GM12878 (cell line): ENCODE measurements around the gene KLHDC9.

ENCODE experiments used
- CTCF ChIP-seq, 3 experiments: IDR thresholded peaks in 2 of 3; conservative IDR thresholded peaks in 1 of 3; 2 replicates each; pipeline ENCODE4 v1.5.1; 2011; ENCODE audit warnings: low read depth in 3 of 3, low read length in 3 of 3, mild to moderate bottlenecking in 3 of 3, control low read depth in 2 of 3, moderate library complexity in 2 of 3, inconsistent platforms in 1 of 3, mixed read lengths in 1 of 3; ENCODE audit not compliant: control insufficient read depth in 2 of 3, insufficient read depth in 1 of 3; ENCODE audit errors: extremely low read depth in 1 of 3
- GABPA ChIP-seq: IDR thresholded peaks from 2 replicates; pipeline ENCODE4 v1.6.1; 2014; ENCODE audit warnings: antibody characterized with exemption, low read depth, mild to moderate bottlenecking, inconsistent platforms
- HDAC2 ChIP-seq: fragments of 200-600 bp; sonication (generic); IDR thresholded peaks from 2 replicates; pipeline ENCODE4 v1.6.1; 2017
- IRF3 ChIP-seq: fragments of 450-650 bp; IDR thresholded peaks from 2 replicates; pipeline ENCODE4 v1.6.1; 2014; ENCODE audit warnings: mild to moderate bottlenecking
- NBN ChIP-seq: fragments of 450-650 bp; IDR thresholded peaks from 2 replicates; pipeline ENCODE4 v1.6.1; 2016
- POLR2AphosphoS5 ChIP-seq: IDR thresholded peaks from 2 replicates; pipeline ENCODE4 v1.6.1; 2011; ENCODE audit warnings: mild to moderate bottlenecking, low read length, inconsistent platforms
- SMC3 ChIP-seq: IDR thresholded peaks from 2 replicates; pipeline ENCODE4 v1.6.1; 2011; ENCODE audit warnings: low read length, improper control_type of control experiment, borderline replicate concordance
- SP1 ChIP-seq: IDR thresholded peaks from one replicate; pipeline ENCODE4 v1.6.1; 2011; ENCODE audit warnings: low read depth, low read length
- ZNF274 ChIP-seq: IDR thresholded peaks from one replicate; pipeline ENCODE4 v1.8.0; 2011; ENCODE audit not compliant: insufficient read length, insufficient read depth
- TF ChIP-seq, protein P1 (sequence below): IDR thresholded peaks from 2 replicates; pipeline ENCODE4 v1.6.1; 2011; ENCODE audit warnings: borderline replicate concordance, low read depth, mild to moderate bottlenecking, moderate library complexity, low read length; ENCODE audit not compliant: insufficient read depth, poor library complexity, severe bottlenecking
- TF ChIP-seq, protein P2 (sequence below): fragments of 450-650 bp; IDR thresholded peaks from 2 replicates; pipeline ENCODE4 v1.6.1; 2017; ENCODE audit warnings: mild to moderate bottlenecking

DNA sequence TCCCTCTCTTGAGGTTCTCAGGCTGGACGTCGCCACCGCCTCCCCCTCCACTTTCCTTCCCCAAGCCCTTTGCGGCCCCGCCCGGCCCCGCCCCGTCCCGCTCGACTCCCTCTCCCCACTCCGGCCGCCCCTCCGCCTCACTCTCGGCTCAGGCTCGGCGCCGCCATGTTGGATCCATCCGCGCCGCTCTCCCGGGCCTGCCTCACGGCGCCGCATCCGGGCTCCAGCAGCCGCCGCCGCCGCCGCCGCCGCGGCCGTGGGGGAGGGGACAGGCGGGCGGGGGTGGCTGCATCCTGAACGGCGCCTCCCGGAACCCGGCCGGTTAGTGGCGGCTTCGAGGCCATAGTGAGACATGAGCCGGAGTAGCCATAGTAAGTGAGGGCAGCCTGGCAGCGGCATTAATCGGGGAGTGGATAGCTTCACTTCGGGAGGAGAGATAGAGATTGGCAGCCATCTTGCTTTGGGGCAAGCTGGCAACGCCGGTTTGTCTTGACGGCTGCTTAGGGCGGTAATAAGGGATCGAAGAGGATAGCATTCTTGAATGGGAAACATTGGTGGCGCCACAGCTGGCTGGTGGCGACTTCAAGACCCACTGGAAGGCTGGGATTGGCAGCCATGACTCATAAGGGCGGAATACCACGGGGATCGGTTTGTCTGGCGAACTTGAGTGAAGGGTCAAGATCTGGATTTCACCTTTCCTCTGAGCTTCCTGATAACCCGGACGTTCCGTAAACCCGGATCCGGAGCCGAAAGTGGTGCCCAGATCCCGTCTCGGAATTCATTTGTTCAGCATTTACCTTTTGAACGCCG is 34.5 kb downstream of the KLHDC9 start, which contains the start of gene DEDD:
- TF ChIP-seq SP1 (no peak), IRF3 (peak; percentile 40; the same call in 1 of the 2 replicates), SMC3 (peak; percentile 16; the same call in 1 of the 2 replicates), POLR2AphosphoS5 (0 out of 2 replicates have a peak, but pooled peaks have one; percentile 24), NBN (peak; percentile 33), CTCF (IDR thresholded peaks at IDR 0.05 in 2 of 3, conservative IDR thresholded peaks at IDR 0.05 in 1 of 3; ENCODE audit: control insufficient read depth in 2 of 3, extremely low read depth in 1 of 3, insufficient read depth in 1 of 3, low read depth in 3 of 3, low read length in 3 of 3) (no peak), HDAC2 (no peak), GABPA (peak; percentile 79), ZNF274 (no peak)
- TF ChIP-seq, protein P1, sequence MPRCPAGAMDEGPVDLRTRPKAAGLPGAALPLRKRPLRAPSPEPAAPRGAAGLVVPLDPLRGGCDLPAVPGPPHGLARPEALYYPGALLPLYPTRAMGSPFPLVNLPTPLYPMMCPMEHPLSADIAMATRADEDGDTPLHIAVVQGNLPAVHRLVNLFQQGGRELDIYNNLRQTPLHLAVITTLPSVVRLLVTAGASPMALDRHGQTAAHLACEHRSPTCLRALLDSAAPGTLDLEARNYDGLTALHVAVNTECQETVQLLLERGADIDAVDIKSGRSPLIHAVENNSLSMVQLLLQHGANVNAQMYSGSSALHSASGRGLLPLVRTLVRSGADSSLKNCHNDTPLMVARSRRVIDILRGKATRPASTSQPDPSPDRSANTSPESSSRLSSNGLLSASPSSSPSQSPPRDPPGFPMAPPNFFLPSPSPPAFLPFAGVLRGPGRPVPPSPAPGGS, result no peak
- TF ChIP-seq, protein P2, sequence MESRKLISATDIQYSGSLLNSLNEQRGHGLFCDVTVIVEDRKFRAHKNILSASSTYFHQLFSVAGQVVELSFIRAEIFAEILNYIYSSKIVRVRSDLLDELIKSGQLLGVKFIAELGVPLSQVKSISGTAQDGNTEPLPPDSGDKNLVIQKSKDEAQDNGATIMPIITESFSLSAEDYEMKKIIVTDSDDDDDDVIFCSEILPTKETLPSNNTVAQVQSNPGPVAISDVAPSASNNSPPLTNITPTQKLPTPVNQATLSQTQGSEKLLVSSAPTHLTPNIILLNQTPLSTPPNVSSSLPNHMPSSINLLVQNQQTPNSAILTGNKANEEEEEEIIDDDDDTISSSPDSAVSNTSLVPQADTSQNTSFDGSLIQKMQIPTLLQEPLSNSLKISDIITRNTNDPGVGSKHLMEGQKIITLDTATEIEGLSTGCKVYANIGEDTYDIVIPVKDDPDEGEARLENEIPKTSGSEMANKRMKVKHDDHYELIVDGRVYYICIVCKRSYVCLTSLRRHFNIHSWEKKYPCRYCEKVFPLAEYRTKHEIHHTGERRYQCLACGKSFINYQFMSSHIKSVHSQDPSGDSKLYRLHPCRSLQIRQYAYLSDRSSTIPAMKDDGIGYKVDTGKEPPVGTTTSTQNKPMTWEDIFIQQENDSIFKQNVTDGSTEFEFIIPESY, result no peak
